H1 (cell line): ENCODE measurements around the gene GJC2. TPM values are rescaled to one million over a fixed set of nuclear protein-coding genes. Genes with fewer than 3 reads are reported as not detected.

Experiments used
- CTCF ChIA-PET: fragments of 300-600 bp; sonication (Branson Sonifier 250); formaldehyde crosslinking; loops from one replicate; lab custom pipeline; 2021; ENCODE audit not compliant: partially characterized antibody; lab: Charles Lee
- POLR2A ChIA-PET: fragments of 300-600 bp; sonication (Branson Sonifier 250); formaldehyde crosslinking; loops from one replicate; lab custom pipeline; 2021; ENCODE audit warnings: inconsistent platforms; ENCODE audit not compliant: partially characterized antibody; lab: Charles Lee
- DNase-seq, 2 experiments: peaks; one replicate each; pipeline versions ENCODE4 v3.0.0 to v3.0.0-alpha.2; 2010 to 2022; ENCODE audit warnings: low spot score in 2 of 2, low read depth in 1 of 2, mixed read lengths in 1 of 2
- FAIRE-seq: peaks from 2 replicates; lab custom pipeline; 2011; peaks lifted over from hg19 to GRCh38; lab: Jason Lieb, UNC
- H2AFZ ChIP-seq: 2 replicates; pipeline ENCODE4 v1.8.1; 2012; ENCODE audit warnings: low read length, inconsistent platforms
- H2AK5ac ChIP-seq: 2 replicates; pipeline ENCODE4 v1.6.1; 2013; ENCODE audit warnings: low read depth, low read length
- H2BK120ac ChIP-seq: replicated peaks from 2 replicates; pipeline ENCODE3; 2013; ENCODE audit warnings: low read depth, low read length, inconsistent platforms
- H2BK12ac ChIP-seq: 2 replicates; pipeline ENCODE4 v1.6.1; 2013; ENCODE audit warnings: low read depth, low read length
- H2BK15ac ChIP-seq: 2 replicates; pipeline ENCODE4 v1.6.1; 2013; ENCODE audit warnings: low read length
- H2BK20ac ChIP-seq: 2 replicates; pipeline ENCODE4 v1.6.1; 2013; ENCODE audit warnings: low read length
- H2BK5ac ChIP-seq: 2 replicates; pipeline ENCODE4 v1.6.1; 2013; ENCODE audit warnings: low read depth, low read length
- H3K14ac ChIP-seq: 2 replicates; pipeline ENCODE4 v1.6.1; 2013; ENCODE audit warnings: inconsistent platforms; ENCODE audit not compliant: insufficient read length
- H3K18ac ChIP-seq: 2 replicates; pipeline ENCODE4 v1.6.1; 2013; ENCODE audit warnings: low read length; ENCODE audit errors: extremely low read depth
- H3K23ac ChIP-seq: 2 replicates; pipeline ENCODE4 v1.6.1; 2013; ENCODE audit warnings: inconsistent platforms; ENCODE audit not compliant: insufficient read length
- H3K23me2 ChIP-seq: 2 replicates; pipeline ENCODE4 v1.6.1; 2013; ENCODE audit warnings: low read depth, low read length
- H3K27ac ChIP-seq: 2 replicates; pipeline ENCODE4 v1.6.1; 2011; ENCODE audit warnings: low read depth, low read length, inconsistent platforms
- H3K27me3 ChIP-seq, 4 experiments: replicated peaks in 1 of 4; 1 replicate in 1 of 4; 2 replicates in 3 of 4; pipeline versions ENCODE4 v1.6.1 to v1.8.1; 2011 to 2013; ENCODE audit warnings: low read length in 3 of 4, mild to moderate bottlenecking in 3 of 4, inconsistent platforms in 2 of 4, mixed read lengths in 2 of 4, moderate library complexity in 1 of 4; ENCODE audit not compliant: control insufficient read depth in 3 of 4, insufficient read depth in 3 of 4; ENCODE audit errors: extremely low read depth in 1 of 4
- H3K36me3 ChIP-seq, 4 experiments: 2 replicates each; pipeline versions ENCODE4 v1.6.1 to v1.8.1; 2011 to 2013; ENCODE audit warnings: mild to moderate bottlenecking in 4 of 4, low read length in 3 of 4, moderate library complexity in 2 of 4, control low read depth in 1 of 4, inconsistent platforms in 1 of 4; ENCODE audit not compliant: insufficient read depth in 4 of 4, control insufficient read depth in 2 of 4
- H3K4ac ChIP-seq: replicated peaks from 2 replicates; pipeline ENCODE3; 2013; ENCODE audit warnings: low read length, low read depth, mixed read lengths, inconsistent platforms; ENCODE audit not compliant: insufficient read length
- H3K4me1 ChIP-seq, 4 experiments: replicated peaks in 1 of 4; 1 replicate in 1 of 4; 2 replicates in 3 of 4; pipeline versions ENCODE4 v1.6.1 to v1.8.1; 2011 to 2013; ENCODE audit warnings: low read length in 3 of 4, inconsistent platforms in 2 of 4, mixed read lengths in 1 of 4; ENCODE audit not compliant: insufficient read depth in 4 of 4, control insufficient read depth in 3 of 4
- H3K4me2 ChIP-seq, 2 experiments: 2 replicates each; pipeline versions ENCODE4 v1.6.1 to v1.8.1; 2011 to 2013; ENCODE audit warnings: low read depth in 2 of 2, low read length in 2 of 2, control low read depth in 1 of 2, inconsistent platforms in 1 of 2, mild to moderate bottlenecking in 1 of 2; ENCODE audit not compliant: insufficient read depth in 1 of 2
- H3K4me3 ChIP-seq, 4 experiments: fragments of 200-600, 300-600 bp in 1 of 4; sonication (generic), shearing (Covaris generic), sonication (Bioruptor Twin) in 1 of 4; 2 replicates each; pipeline versions ENCODE4 v1.5.1 to v1.8.1; 2011 to 2016; ENCODE audit warnings: low read length in 4 of 4, low read depth in 3 of 4, control low read depth in 2 of 4, inconsistent platforms in 2 of 4, mild to moderate bottlenecking in 2 of 4, mixed read lengths in 1 of 4, moderate library complexity in 1 of 4; ENCODE audit not compliant: insufficient read depth in 2 of 4; ENCODE audit errors: extremely low read depth in 1 of 4
- H3K56ac ChIP-seq: replicated peaks from 2 replicates; pipeline ENCODE3; 2013; ENCODE audit warnings: low read depth, mild to moderate bottlenecking, mixed read lengths, low read length, inconsistent platforms; ENCODE audit not compliant: insufficient read length
- H3K79me1 ChIP-seq: 2 replicates; pipeline ENCODE4 v1.6.1; 2013; ENCODE audit warnings: low read depth, low read length, control low read depth
- H3K79me2 ChIP-seq, 2 experiments: 2 replicates each; pipeline versions ENCODE4 v1.6.1 to v1.8.1; 2012 to 2013; ENCODE audit warnings: low read length in 2 of 2, mild to moderate bottlenecking in 2 of 2, inconsistent platforms in 1 of 2; ENCODE audit not compliant: insufficient read depth in 2 of 2, control insufficient read depth in 1 of 2
- H3K9ac ChIP-seq, 4 experiments: replicated peaks in 1 of 4; 1 replicate in 1 of 4; 2 replicates in 3 of 4; pipeline versions ENCODE4 v1.6.1 to v1.8.1; 2011 to 2013; ENCODE audit warnings: low read depth in 3 of 4, low read length in 3 of 4, control low read depth in 2 of 4, mild to moderate bottlenecking in 2 of 4, moderate library complexity in 2 of 4, inconsistent platforms in 1 of 4; ENCODE audit errors: extremely low read depth in 1 of 4
- H3K9me3 ChIP-seq, 2 experiments: 2 replicates each; pipeline versions ENCODE4 v1.6.1 to v1.8.1; 2012 to 2013; ENCODE audit warnings: mild to moderate bottlenecking in 2 of 2, moderate library complexity in 2 of 2, control low read depth in 1 of 2, inconsistent platforms in 1 of 2, low read depth in 1 of 2, low read length in 1 of 2, mixed read lengths in 1 of 2; ENCODE audit not compliant: insufficient read depth in 2 of 2
- H4K20me1 ChIP-seq, 2 experiments: replicated peaks in 1 of 2; 2 replicates each; pipeline versions ENCODE3 to v1.8.1; 2011 to 2013; ENCODE audit warnings: inconsistent platforms in 2 of 2, low read length in 2 of 2, mild to moderate bottlenecking in 1 of 2; ENCODE audit not compliant: insufficient read depth in 2 of 2, control insufficient read depth in 1 of 2
- H4K5ac ChIP-seq: 2 replicates; pipeline ENCODE4 v1.6.1; 2013; ENCODE audit warnings: low read length, low read depth, mixed read lengths, inconsistent platforms; ENCODE audit not compliant: insufficient read length
- H4K8ac ChIP-seq: 2 replicates; pipeline ENCODE4 v1.8.0; 2013; ENCODE audit warnings: mild to moderate bottlenecking, moderate library complexity, low read length, inconsistent platforms; ENCODE audit not compliant: insufficient read depth; ENCODE audit errors: extremely low read depth
- H4K91ac ChIP-seq: replicated peaks from 2 replicates; pipeline ENCODE3; 2013; ENCODE audit warnings: low read length, mixed read lengths, inconsistent platforms; ENCODE audit not compliant: insufficient read length
- KDM1A ChIP-seq: fragments of 200-600, 300-600 bp; sonication (generic); IDR thresholded peaks from 2 replicates; pipeline ENCODE4 v1.7.1; 2016; ENCODE audit warnings: mild to moderate bottlenecking, low read length, borderline replicate concordance
- SIRT6 ChIP-seq: IDR thresholded peaks from one replicate; pipeline ENCODE4 v1.7.1; 2012; ENCODE audit warnings: low read length, inconsistent platforms
- SP4 ChIP-seq: IDR thresholded peaks from 2 replicates; pipeline ENCODE4 v1.6.1; 2012; ENCODE audit warnings: low read length, inconsistent platforms
- WGBS, 2 experiments: shearing (Covaris generic) in 1 of 2; methylation state at CpG; one replicate each; pipeline versions ENCODE4 v1.1.6 to v1.1.7; 2013 to 2015; ENCODE audit warnings: low lambda C conversion rate in 2 of 2, mixed read lengths in 2 of 2, inconsistent platforms in 1 of 2, low coverage in 1 of 2, missing lambda C conversion rate in 1 of 2; ENCODE audit not compliant: insufficient replicate concordance in 2 of 2, insufficient coverage in 1 of 2, insufficient read length in 1 of 2; ENCODE audit errors: extremely low coverage in 1 of 2, missing lambda C conversion rate in 1 of 2; 5-methylcytosine and 5-hydroxymethylcytosine counted together
- polyA plus RNA-seq, 7 experiments: library from polyadenylated mRNA; depleted of rRNA in 3 of 7; stranded (reverse) in 5 of 7; unstranded in 2 of 7; fragments of >200 nt in 5 of 7; fragments of 200-250 nt in 2 of 7; gene quantifications; 1 replicate in 5 of 7; 2 replicates in 1 of 7; 4 replicates in 1 of 7; pipeline versions ENCODE4 v1.2.1 to v1.2.3, GENCODE V29; 2011 to 2013; ENCODE audit warnings: missing spikeins in 2 of 7, mixed read lengths in 2 of 7
- total RNA-seq: library from RNA; stranded (reverse); fragmentation: NEBNext Ultra II Directional; extraction: Animal tissue kit (Norgen Biotek cat#: 25700); gene quantifications from 2 replicates; pipeline ENCODE4 v1.2.1, GENCODE V29; 2021

GJC2 gene
- total and polyA plus RNA-seq, 2 of the 8 experiments (the other 6 are each of a cell fraction or from before 2014, with no cell fraction given): 0.17 to 0.54 TPM

DNA sequence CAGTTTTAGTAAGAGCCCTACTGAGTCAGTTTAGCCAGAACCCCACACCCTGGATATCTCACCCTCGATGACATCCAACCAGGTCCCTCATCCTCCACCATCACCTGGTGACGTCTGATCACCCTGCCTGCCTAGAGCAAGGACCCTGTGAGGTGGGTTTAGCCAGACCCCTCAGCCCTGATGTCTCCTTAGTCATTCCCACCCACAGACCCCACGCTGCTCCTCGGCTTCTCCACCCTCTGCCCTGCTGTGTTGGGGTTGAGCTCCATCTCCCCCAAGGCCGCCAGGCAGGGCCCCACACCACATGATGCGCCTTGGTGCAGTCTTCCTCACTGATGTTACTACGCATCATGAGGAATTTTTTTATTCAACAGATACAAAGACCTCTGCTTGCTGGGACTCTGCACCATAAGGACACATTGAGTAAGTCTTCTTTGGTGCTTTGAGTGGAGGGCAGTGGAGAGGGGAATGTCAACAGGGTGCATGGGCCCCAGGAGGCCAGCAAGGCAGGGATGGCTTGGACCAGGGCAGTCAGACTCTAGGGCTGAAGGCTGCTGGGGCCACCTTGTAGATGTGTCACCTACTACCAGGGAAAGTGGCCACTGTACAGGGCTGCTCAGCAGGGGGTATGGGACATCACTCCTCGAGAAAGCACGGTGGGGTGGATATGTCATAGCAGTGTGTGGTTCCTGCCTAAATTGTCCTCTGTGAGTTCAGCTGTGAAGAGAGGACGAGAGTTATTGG is 14.2 kb downstream of the GJC2 start:
- peaks cover 0 to 3% (median 0%) of the 10 kb centered on the region in 4 experiments; a peak in 4 of 7 replicates for H3K27me3 ChIP-seq
- no peak overlapping the region for H2AK5ac ChIP-seq
- peaks cover 2% of the 10 kb centered on the region; the same call in 1 of the 2 replicates for H3K79me1 ChIP-seq
- 0 out of 2 replicates have a peak overlapping the region, but pooled peaks have one; percentile 16 for H2BK5ac ChIP-seq
- no peak overlapping the region for H2BK20ac ChIP-seq
- H3K9me3 ChIP-seq: no peaks in the 10 kb centered on the region
- POLR2A ChIA-PET: interaction anchor here (0.7 to 6.5 kb wide), 10 partner anchors 10 to 242 kb away, joined by 3 to 44 read pairs (median 5); partner anchors contain the start of genes ARF1 and GUK1
- H3K4ac ChIP-seq: no peak overlapping the region
- no peak overlapping the region for H2AFZ ChIP-seq
- no peak overlapping the region; the same call in 1 of the 2 replicates for H4K8ac ChIP-seq
- FAIRE-seq: no peak
- H3K9ac ChIP-seq: no peak overlapping the region
- H3K4me1 ChIP-seq: peaks cover 0 to 12% (median 8%) of the 10 kb centered on the region in 4 experiments; a peak in 6 of 7 replicates
- H4K5ac ChIP-seq: no peak overlapping the region
- H3K23ac ChIP-seq: no peak overlapping the region
- H4K20me1 ChIP-seq: peaks cover 0 to 2% of the 10 kb centered on the region in 2 experiments
- H2BK15ac ChIP-seq: no peak overlapping the region
- H4K91ac ChIP-seq: no peak overlapping the region
- no peak overlapping the region for H3K18ac ChIP-seq
- 94% methylated on average over 10 of the region's 10 CpGs; no CpG with 5 or more reads in 1 of the 2 experiments for WGBS, 2 experiments
- H3K36me3 ChIP-seq: no peaks in the 10 kb centered on the region
- peaks cover 6% of the 10 kb centered on the region; the same call in 1 of the 2 replicates for H3K23me2 ChIP-seq
- H3K4me2 ChIP-seq: no peak overlapping the region
- no peak overlapping the region for H2BK12ac ChIP-seq
- H3K14ac ChIP-seq: no peak overlapping the region
- H3K79me2 ChIP-seq: peaks cover 0 to 18% of the 10 kb centered on the region in 2 experiments; a peak in 2 of 4 replicates
- H2BK120ac ChIP-seq: no peak overlapping the region
- no peak overlapping the region for H3K56ac ChIP-seq
- CTCF ChIA-PET: interaction anchor here (0.9 to 6.2 kb wide), 7 partner anchors 16 to 50 kb away, joined by 3 to 40 read pairs (median 5); partner anchors contain the start of gene GUK1
- no peak overlapping the region for H3K4me3 ChIP-seq
- H3K27ac ChIP-seq: no peak overlapping the region
- no peak for DNase-seq
- TF ChIP-seq KDM1A (no peak), SIRT6 (no peak), SP4 (no peak)
